ENCODE data around the gene NTSR1. TPM values are rescaled to one million over a fixed set of nuclear protein-coding genes. Genes with fewer than 3 reads are reported as not detected.

The NTSR1 gene
- total RNA-seq, 1 donor from 2014 or later = 0.26 TPM

DNA sequence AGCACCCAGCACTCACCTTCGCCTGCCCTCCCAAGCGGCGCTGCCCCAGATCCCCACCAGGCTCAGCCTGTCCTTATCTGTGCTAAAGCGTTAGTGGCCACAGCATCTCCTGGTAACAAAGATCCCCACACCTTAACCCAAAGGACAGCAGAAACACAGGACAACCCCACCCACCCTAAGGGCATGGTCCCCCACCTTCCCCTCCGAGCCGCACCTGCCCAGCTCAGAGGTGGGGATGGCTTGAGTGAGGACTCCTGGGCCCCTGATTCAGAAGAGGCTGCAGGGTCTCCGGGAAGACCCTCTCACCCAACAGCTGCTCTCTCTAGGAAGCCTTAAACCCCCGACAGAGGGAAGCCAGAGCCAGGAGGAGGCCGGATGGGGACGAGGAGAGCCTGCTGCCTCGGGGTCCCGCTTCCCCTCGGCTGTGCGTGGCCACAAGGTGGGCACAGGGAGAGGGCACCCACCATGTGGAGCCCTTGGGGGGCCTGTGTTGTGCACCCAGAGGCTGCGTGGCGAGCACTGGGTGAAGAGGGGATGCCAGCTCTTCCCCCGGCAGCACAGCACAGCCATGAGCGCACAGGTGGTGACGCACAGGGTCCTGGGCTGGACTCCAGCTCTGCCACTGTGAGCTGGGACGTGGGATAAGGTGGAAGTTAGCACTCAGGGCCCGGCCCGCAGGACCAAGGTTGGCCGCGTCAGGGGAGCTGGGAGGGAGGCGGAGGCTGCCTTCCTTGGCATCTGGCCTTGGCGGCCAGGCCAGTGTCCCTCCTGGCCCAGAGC lies 55.7 kb downstream of the NTSR1 start:
- Histone ChIP-seq H3K79me2 (ENCODE audit: low read depth) (no peaks in the 10 kb centered on the region), H3K9me3 (ENCODE audit: low read depth) (no peaks in the 10 kb centered on the region), H3K4me2 (no peak overlapping the region), H3K27ac (no peak overlapping the region), H3K4me3 (no peak overlapping the region), H3K27me3 (no peaks in the 10 kb centered on the region), H3K9ac (no peak overlapping the region), H3K36me3 (no peaks in the 10 kb centered on the region), H3F3A (ENCODE audit: low read depth) (peaks cover 8% of the 10 kb centered on the region), H4K20me1 (ENCODE audit: low read depth) (no peaks in the 10 kb centered on the region), H3K4me1 (peaks cover 26% of the 10 kb centered on the region), H2AFZ (replicated peaks) (no peak overlapping the region)
- DNase-seq (ENCODE audit: low spot score) = no peak
- peaks cover 31% of the 10 kb centered on the region for H3K4me1 Mint-ChIP-seq
- H3K36me3 Mint-ChIP-seq = no peaks in the 10 kb centered on the region
- H3K27me3 Mint-ChIP-seq (ENCODE audit: insufficient read depth, low read depth) = peaks cover 8% of the 10 kb centered on the region
- H3K4me3 Mint-ChIP-seq = no peak overlapping the region
- TF ChIP-seq CTCF (IDR thresholded peaks at IDR 0.05) = no peak
- no peak for TF ChIP-seq EZH2phosphoT487 (IDR thresholded peaks at IDR 0.05)
- no peak for TF ChIP-seq EZH2 (IDR thresholded peaks at IDR 0.05)
- no peak overlapping the region for H3K27ac Mint-ChIP-seq
- no peaks in the 10 kb centered on the region for H3K9me3 Mint-ChIP-seq

- Histone ChIP-seq H4K20me1 (ENCODE audit: low read depth) (no peaks in the 10 kb centered on the region), H3K4me1 (peaks cover 23% of the 10 kb centered on the region)
- no peak for TF ChIP-seq CTCF (IDR thresholded peaks at IDR 0.05)
- no peak for TF ChIP-seq EZH2 (IDR thresholded peaks at IDR 0.05)
- TF ChIP-seq EZH2phosphoT487 (IDR thresholded peaks at IDR 0.05) = no peak
Observed at GRCh38 chr20:62765021-62765420, 56.4 kb downstream of the NTSR1 start.

DNA sequence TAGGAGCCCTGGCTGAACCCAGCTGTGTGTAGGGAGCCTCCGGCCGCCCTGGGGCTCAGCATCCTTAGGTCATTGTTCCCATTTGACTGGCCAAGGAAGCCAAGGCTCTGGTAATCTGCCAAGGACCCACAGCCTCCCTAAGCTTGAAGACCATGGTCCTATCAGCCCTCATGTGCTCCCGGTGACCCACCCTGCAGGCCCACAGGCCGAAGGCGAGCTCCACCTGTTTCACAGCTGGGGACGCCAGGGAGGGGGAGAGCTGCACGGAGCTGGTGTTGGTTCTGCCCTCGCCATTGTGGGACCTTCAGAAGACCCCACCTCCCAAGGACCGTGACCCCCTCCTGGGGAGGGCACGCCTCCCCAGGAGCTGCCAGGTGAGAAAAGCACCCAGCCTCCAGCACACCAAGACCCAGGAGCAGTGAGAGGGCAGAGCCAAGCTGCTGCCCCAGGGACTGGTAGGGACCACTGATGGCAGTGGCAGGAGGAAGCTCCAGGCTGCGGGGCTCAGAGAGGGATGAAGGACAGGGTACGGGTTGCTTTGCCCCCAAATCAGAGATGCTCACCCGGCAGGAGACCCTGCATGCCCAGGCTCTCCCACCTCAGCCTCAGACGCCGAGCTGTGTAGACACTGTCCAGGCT lies 56.9 kb downstream of the NTSR1 start:
- Histone ChIP-seq H3K4me3 (no peak overlapping the region), H3K9ac (no peak overlapping the region), H3K79me2 (ENCODE audit: low read depth) (no peaks in the 10 kb centered on the region), H3K9me3 (ENCODE audit: low read depth) (no peaks in the 10 kb centered on the region), H3K36me3 (no peaks in the 10 kb centered on the region), H3K4me2 (no peak overlapping the region), H2AFZ (replicated peaks) (no peak overlapping the region), H3F3A (ENCODE audit: low read depth) (peaks cover 8% of the 10 kb centered on the region), H4K20me1 (ENCODE audit: low read depth) (no peaks in the 10 kb centered on the region), H3K27me3 (no peaks in the 10 kb centered on the region), H3K4me1 (peaks cover 18% of the 10 kb centered on the region), H3K27ac (no peak overlapping the region)
- no peak for DNase-seq (ENCODE audit: low spot score)
- no peaks in the 10 kb centered on the region for H3K9me3 Mint-ChIP-seq
- peaks cover 29% of the 10 kb centered on the region for H3K4me1 Mint-ChIP-seq
- H3K36me3 Mint-ChIP-seq = no peaks in the 10 kb centered on the region
- H3K27me3 Mint-ChIP-seq (ENCODE audit: insufficient read depth, low read depth) = peaks cover 8% of the 10 kb centered on the region
- H3K4me3 Mint-ChIP-seq = no peak overlapping the region
- TF ChIP-seq EZH2 (IDR thresholded peaks at IDR 0.05) (no peak), CTCF (IDR thresholded peaks at IDR 0.05) (no peak), EZH2phosphoT487 (IDR thresholded peaks at IDR 0.05) (no peak)
- no peak overlapping the region for H3K27ac Mint-ChIP-seq

More at GRCh38 chr20:62765021-62765420, 56.4 kb downstream of the NTSR1 start:
- Histone ChIP-seq H3K9me3 (ENCODE audit: low read depth) (no peaks in the 10 kb centered on the region), H3K9ac (no peak overlapping the region), H3K36me3 (no peaks in the 10 kb centered on the region), H3K79me2 (ENCODE audit: low read depth) (no peaks in the 10 kb centered on the region), H3F3A (ENCODE audit: low read depth) (peaks cover 8% of the 10 kb centered on the region), H3K4me3 (no peak overlapping the region), H2AFZ (replicated peaks) (no peak overlapping the region), H3K27me3 (no peaks in the 10 kb centered on the region), H3K27ac (no peak overlapping the region), H3K4me2 (no peak overlapping the region)
- H3K36me3 Mint-ChIP-seq = no peaks in the 10 kb centered on the region
- no peak for DNase-seq (ENCODE audit: low spot score)
- peak overlapping the region; percentile 63 for H3K27ac Mint-ChIP-seq
- no peak overlapping the region for H3K4me3 Mint-ChIP-seq
- peaks cover 8% of the 10 kb centered on the region for H3K27me3 Mint-ChIP-seq (ENCODE audit: insufficient read depth, low read depth)
- peaks cover 30% of the 10 kb centered on the region for H3K4me1 Mint-ChIP-seq
- no peaks in the 10 kb centered on the region for H3K9me3 Mint-ChIP-seq

All from neural progenitor cell (in vitro differentiated cells).